Measurements from ENCODE around the gene TCEA3. TPM values are rescaled to one million over a fixed set of nuclear protein-coding genes. Genes with fewer than 3 reads are reported as not detected.

The TCEA3 gene
- total and polyA plus RNA-seq, 2 experiments from 2014 or later = not detected

- Histone ChIP-seq H3K4me3 (no peak overlapping the region), H3K27me3 (ENCODE audit: insufficient read depth) (no peaks in the 10 kb centered on the region), H3K4me2 (no peak overlapping the region), H3K4me1 (ENCODE audit: insufficient read depth) (peaks cover 8% of the 10 kb centered on the region), H4K20me1 (replicated peaks; ENCODE audit: insufficient read depth) (peaks cover 64% of the 10 kb centered on the region), H3K36me3 (ENCODE audit: insufficient read depth) (no peaks in the 10 kb centered on the region), H3K79me2 (replicated peaks; ENCODE audit: insufficient read depth) (peaks cover 67% of the 10 kb centered on the region), H3K27ac (ENCODE audit: low read depth) (no peak overlapping the region), H3F3A (replicated peaks; ENCODE audit: low read depth) (no peaks in the 10 kb centered on the region), H3K9me2 (ENCODE audit: insufficient read depth) (no peaks in the 10 kb centered on the region), H2AFZ (no peak overlapping the region)
- H3K27ac Mint-ChIP-seq = no peak overlapping the region
- no peak for ATAC-seq
- H3K27me3 Mint-ChIP-seq (ENCODE audit: insufficient read depth, low read depth, poor library complexity) = no peaks in the 10 kb centered on the region
- H3K36me3 Mint-ChIP-seq (ENCODE audit: low read depth) = no peaks in the 10 kb centered on the region
- no peaks in the 10 kb centered on the region for H3K9me3 Mint-ChIP-seq
- no peak for DNase-seq (ENCODE audit: low spot score)
- TF ChIP-seq POLR2AphosphoS5 (IDR thresholded peaks at IDR 0.05; ENCODE audit: low read depth) = no peak
- no peak for TF ChIP-seq NANOG (IDR thresholded peaks at IDR 0.05; ENCODE audit: borderline replicate concordance)
- no peak for TF ChIP-seq ZNF331 (CRISPR knock-in tag; IDR thresholded peaks at IDR 0.05; ENCODE audit: low read depth)
- TF ChIP-seq CTCF (conservative IDR thresholded peaks at IDR 0.05; ENCODE audit: low read depth in 2 of 2) = no peak
- no peak for TF ChIP-seq EZH2phosphoT487 (IDR thresholded peaks at IDR 0.05; ENCODE audit: unreplicated experiment)
- TF ChIP-seq ETS1 (IDR thresholded peaks at IDR 0.05) = no peak
- peaks cover 11% of the 10 kb centered on the region for H3K4me1 Mint-ChIP-seq
- no peak overlapping the region for H3K4me3 Mint-ChIP-seq
Observed at GRCh38 chr1:23471473-23472075, 47.0 kb upstream of the TCEA3 start.

- Mint-ChIP-seq H3K4me3 (no peak overlapping the region), H3K4me1 (peaks cover 10% of the 10 kb centered on the region), H3K27me3 (ENCODE audit: insufficient read depth, low read depth, poor library complexity) (peaks cover 4% of the 10 kb centered on the region), H3K27ac (no peak overlapping the region), H3K36me3 (ENCODE audit: low read depth) (no peaks in the 10 kb centered on the region), H3K9me3 (no peaks in the 10 kb centered on the region)
- Histone ChIP-seq H3K36me3 (ENCODE audit: insufficient read depth) (no peaks in the 10 kb centered on the region), H3F3A (replicated peaks; ENCODE audit: low read depth) (no peaks in the 10 kb centered on the region), H3K4me1 (ENCODE audit: insufficient read depth) (peaks cover 6% of the 10 kb centered on the region), H4K20me1 (replicated peaks; ENCODE audit: insufficient read depth) (peaks cover 70% of the 10 kb centered on the region), H3K4me3 (no peak overlapping the region), H2AFZ (no peak overlapping the region), H3K4me2 (no peak overlapping the region), H3K79me2 (replicated peaks; ENCODE audit: insufficient read depth) (peaks cover 56% of the 10 kb centered on the region), H3K27me3 (ENCODE audit: insufficient read depth) (no peaks in the 10 kb centered on the region), H3K27ac (ENCODE audit: low read depth) (no peak overlapping the region), H3K9me2 (ENCODE audit: insufficient read depth) (no peaks in the 10 kb centered on the region)
- TF ChIP-seq EZH2phosphoT487 (IDR thresholded peaks at IDR 0.05; ENCODE audit: unreplicated experiment) = no peak
- TF ChIP-seq ETS1 (IDR thresholded peaks at IDR 0.05) = no peak
- no peak for TF ChIP-seq NANOG (IDR thresholded peaks at IDR 0.05; ENCODE audit: borderline replicate concordance)
- DNase-seq (ENCODE audit: low spot score) (no peak), ATAC-seq (no peak; the same call in 2 of the 3 replicates)
Observed at GRCh38 chr1:23470282-23471070, 45.9 kb upstream of the TCEA3 start.
